Bronchial epithelial cell (primary cell): ENCODE measurements around the gene ITPR3. TPM values are rescaled to one million over a fixed set of nuclear protein-coding genes. Genes with fewer than 3 reads are reported as not detected.

Experiments
- DNase-seq: peaks from one replicate; pipeline ENCODE4 v3.0.0-alpha.2; 2010; ENCODE audit warnings: low read depth
- FAIRE-seq: peaks from 2 replicates; lab custom pipeline; 2011; peaks lifted over from hg19 to GRCh38; lab: Jason Lieb, UNC
- H3K27me3 ChIP-seq: 2 replicates; pipeline ENCODE4 v1.5.1; 2011; ENCODE audit warnings: low read length; ENCODE audit not compliant: control insufficient read depth, insufficient read depth
- H3K36me3 ChIP-seq: 2 replicates; pipeline ENCODE4 v1.5.1; 2011; ENCODE audit warnings: low read length; ENCODE audit not compliant: control insufficient read depth, insufficient read depth
- H3K4me3 ChIP-seq: 2 replicates; pipeline ENCODE4 v1.5.1; 2011; ENCODE audit warnings: mild to moderate bottlenecking, low read depth, low read length, control low read depth
- CTCF ChIP-seq: IDR thresholded peaks from 2 replicates; pipeline ENCODE4 v1.5.1; 2011; ENCODE audit warnings: mild to moderate bottlenecking, moderate library complexity, low read length, control low read depth, inconsistent platforms; ENCODE audit not compliant: insufficient read depth, severe bottlenecking
- total RNA-seq: library from RNA; depleted of rRNA; stranded (reverse); fragments of >200 nt; gene quantifications from 2 replicates; pipeline ENCODE4 v1.2.1, GENCODE V29; 2014

Gene ITPR3
- total RNA-seq, 1 donor from 2014 or later = 95.6 TPM

- H3K27me3 ChIP-seq = no peaks in the 10 kb centered on the region
- no peaks in the 10 kb centered on the region for H3K36me3 ChIP-seq
- no peak for TF ChIP-seq CTCF
- DNase-seq (no peak), FAIRE-seq (no peak)
- no peak overlapping the region for H3K4me3 ChIP-seq
Measured at GRCh38 chr6:33737267-33738026, 116.3 kb downstream of the ITPR3 start.

- Histone ChIP-seq H3K4me3 (no peak overlapping the region), H3K27me3 (no peaks in the 10 kb centered on the region), H3K36me3 (no peaks in the 10 kb centered on the region)
- DNase-seq (no peak), FAIRE-seq (no peak)
- no peak for TF ChIP-seq CTCF
Measured at GRCh38 chr6:33738153-33738552, 117.0 kb downstream of the ITPR3 start.

GRCh38 chr6:33738879-33739278 lies 117.8 kb downstream of the ITPR3 start:
- no peaks in the 10 kb centered on the region for H3K36me3 ChIP-seq
- FAIRE-seq = peak; percentile 52
- no peaks in the 10 kb centered on the region for H3K27me3 ChIP-seq
- no peak for DNase-seq
- no peak for TF ChIP-seq CTCF
- no peak overlapping the region for H3K4me3 ChIP-seq

GRCh38 chr6:33739571-33739970 lies 118.4 kb downstream of the ITPR3 start:
- no peak for FAIRE-seq
- no peaks in the 10 kb centered on the region for H3K27me3 ChIP-seq
- no peak for DNase-seq
- H3K36me3 ChIP-seq = no peaks in the 10 kb centered on the region
- H3K4me3 ChIP-seq = no peak overlapping the region
- TF ChIP-seq CTCF = no peak

GRCh38 chr6:33740204-33740608 lies 119.1 kb downstream of the ITPR3 start:
- no peak for TF ChIP-seq CTCF
- Histone ChIP-seq H3K27me3 (no peaks in the 10 kb centered on the region), H3K4me3 (no peak overlapping the region), H3K36me3 (no peaks in the 10 kb centered on the region)
- DNase-seq = no peak
- no peak for FAIRE-seq

GRCh38 chr6:33740794-33741193 lies 119.7 kb downstream of the ITPR3 start:
- no peak for DNase-seq
- Histone ChIP-seq H3K27me3 (no peaks in the 10 kb centered on the region), H3K4me3 (no peak overlapping the region), H3K36me3 (no peaks in the 10 kb centered on the region)
- TF ChIP-seq CTCF = no peak
- no peak for FAIRE-seq
